ENCODE data around the gene NOS1AP. TPM values are rescaled to one million over a fixed set of nuclear protein-coding genes. Genes with fewer than 3 reads are reported as not detected.

NOS1AP gene
- total and polyA plus RNA-seq, 9 of the 15 experiments (the other 6 are each of a cell fraction or from before 2014, with no cell fraction given) = 0.07 to 1.5 (median 0.22) TPM

- TF ChIP-seq, protein P1, sequence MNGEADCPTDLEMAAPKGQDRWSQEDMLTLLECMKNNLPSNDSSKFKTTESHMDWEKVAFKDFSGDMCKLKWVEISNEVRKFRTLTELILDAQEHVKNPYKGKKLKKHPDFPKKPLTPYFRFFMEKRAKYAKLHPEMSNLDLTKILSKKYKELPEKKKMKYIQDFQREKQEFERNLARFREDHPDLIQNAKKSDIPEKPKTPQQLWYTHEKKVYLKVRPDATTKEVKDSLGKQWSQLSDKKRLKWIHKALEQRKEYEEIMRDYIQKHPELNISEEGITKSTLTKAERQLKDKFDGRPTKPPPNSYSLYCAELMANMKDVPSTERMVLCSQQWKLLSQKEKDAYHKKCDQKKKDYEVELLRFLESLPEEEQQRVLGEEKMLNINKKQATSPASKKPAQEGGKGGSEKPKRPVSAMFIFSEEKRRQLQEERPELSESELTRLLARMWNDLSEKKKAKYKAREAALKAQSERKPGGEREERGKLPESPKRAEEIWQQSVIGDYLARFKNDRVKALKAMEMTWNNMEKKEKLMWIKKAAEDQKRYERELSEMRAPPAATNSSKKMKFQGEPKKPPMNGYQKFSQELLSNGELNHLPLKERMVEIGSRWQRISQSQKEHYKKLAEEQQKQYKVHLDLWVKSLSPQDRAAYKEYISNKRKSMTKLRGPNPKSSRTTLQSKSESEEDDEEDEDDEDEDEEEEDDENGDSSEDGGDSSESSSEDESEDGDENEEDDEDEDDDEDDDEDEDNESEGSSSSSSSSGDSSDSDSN (IDR thresholded peaks at IDR 0.05; ENCODE audit: borderline replicate concordance in 1 of 2, low read depth in 2 of 2, low read length in 2 of 2) = no peak
- TF ChIP-seq CBFA2T3 (IDR thresholded peaks at IDR 0.05) (peak; percentile 88), ZNF561 (CRISPR knock-in tag; conservative IDR thresholded peaks at IDR 0.05) (no peak), HDAC1 (IDR thresholded peaks at IDR 0.05) (peak in 1 of 2 experiments; percentile 38; a peak in 2 of 4 replicates), SLC30A9 (CRISPR knock-in tag; IDR thresholded peaks at IDR 0.05) (no peak), TCF7 (IDR thresholded peaks at IDR 0.05; ENCODE audit: borderline replicate concordance) (no peak), ZNF146 (CRISPR knock-in tag; IDR thresholded peaks at IDR 0.05; ENCODE audit: unreplicated experiment) (no peak), DPF2 (IDR thresholded peaks at IDR 0.05) (peak; percentile 80; the same call in 1 of the 2 replicates), STAT5A (IDR thresholded peaks at IDR 0.05; ENCODE audit: borderline replicate concordance, low read length) (no peak), MECOM (CRISPR knock-in tag; IDR thresholded peaks at IDR 0.05) (0 out of 2 replicates have a peak, but pooled peaks have one; percentile 51), NFXL1 (CRISPR knock-in tag; IDR thresholded peaks at IDR 0.05) (no peak), GABPB1 (CRISPR knock-in tag; IDR thresholded peaks at IDR 0.05) (no peak), BCL6 (CRISPR knock-in tag; IDR thresholded peaks at IDR 0.05) (no peak), RCOR1 (IDR thresholded peaks at IDR 0.05; ENCODE audit: borderline replicate concordance in 1 of 2, low read depth in 2 of 2, low read length in 2 of 2) (peak in 1 of 2 experiments; percentile 58; a peak in 1 of 4 replicates), ZNF3 (CRISPR knock-in tag; IDR thresholded peaks at IDR 0.05) (no peak), MTA3 (IDR thresholded peaks at IDR 0.05; ENCODE audit: borderline replicate concordance) (no peak), LEF1 (IDR thresholded peaks at IDR 0.05) (no peak), ARHGAP35 (IDR thresholded peaks at IDR 0.05; ENCODE audit: partially characterized antibody) (no peak), ZNF217 (CRISPR knock-in tag; IDR thresholded peaks at IDR 0.05) (no peak), ZNF175 (CRISPR knock-in tag; IDR thresholded peaks at IDR 0.05; ENCODE audit: low read depth) (no peak), NCOR1 (IDR thresholded peaks at IDR 0.05) (peak; percentile 72), ZNF507 (tag; conservative IDR thresholded peaks at IDR 0.05) (no peak)
- TF ChIP-seq, protein P2, sequence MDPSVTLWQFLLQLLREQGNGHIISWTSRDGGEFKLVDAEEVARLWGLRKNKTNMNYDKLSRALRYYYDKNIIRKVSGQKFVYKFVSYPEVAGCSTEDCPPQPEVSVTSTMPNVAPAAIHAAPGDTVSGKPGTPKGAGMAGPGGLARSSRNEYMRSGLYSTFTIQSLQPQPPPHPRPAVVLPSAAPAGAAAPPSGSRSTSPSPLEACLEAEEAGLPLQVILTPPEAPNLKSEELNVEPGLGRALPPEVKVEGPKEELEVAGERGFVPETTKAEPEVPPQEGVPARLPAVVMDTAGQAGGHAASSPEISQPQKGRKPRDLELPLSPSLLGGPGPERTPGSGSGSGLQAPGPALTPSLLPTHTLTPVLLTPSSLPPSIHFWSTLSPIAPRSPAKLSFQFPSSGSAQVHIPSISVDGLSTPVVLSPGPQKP (CRISPR knock-in tag; IDR thresholded peaks at IDR 0.05) = no peak
- TF ChIP-seq, protein P3, sequence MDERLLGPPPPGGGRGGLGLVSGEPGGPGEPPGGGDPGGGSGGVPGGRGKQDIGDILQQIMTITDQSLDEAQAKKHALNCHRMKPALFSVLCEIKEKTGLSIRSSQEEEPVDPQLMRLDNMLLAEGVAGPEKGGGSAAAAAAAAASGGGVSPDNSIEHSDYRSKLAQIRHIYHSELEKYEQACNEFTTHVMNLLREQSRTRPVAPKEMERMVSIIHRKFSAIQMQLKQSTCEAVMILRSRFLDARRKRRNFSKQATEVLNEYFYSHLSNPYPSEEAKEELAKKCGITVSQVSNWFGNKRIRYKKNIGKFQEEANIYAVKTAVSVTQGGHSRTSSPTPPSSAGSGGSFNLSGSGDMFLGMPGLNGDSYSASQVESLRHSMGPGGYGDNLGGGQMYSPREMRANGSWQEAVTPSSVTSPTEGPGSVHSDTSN (CRISPR knock-in tag; IDR thresholded peaks at IDR 0.05; ENCODE audit: low read depth) = no peak
- TF ChIP-seq, protein P3 (tag; conservative IDR thresholded peaks at IDR 0.05; ENCODE audit: low read depth) = no peak
Observed at GRCh38 chr1:162351246-162351842, 281.9 kb downstream of the NOS1AP start (continued).
